H9 (cell line): ENCODE measurements around the gene CLK4. TPM values are rescaled to one million over a fixed set of nuclear protein-coding genes. Genes with fewer than 3 reads are reported as not detected.

Experiments
- DNase-seq: peaks from one replicate; pipeline ENCODE4 v3.0.0-alpha.2; 2017
- H2AFZ ChIP-seq: one replicate; pipeline ENCODE4 v1.6.1; 2013; ENCODE audit warnings: mild to moderate bottlenecking, low read length, control low read depth, moderate library complexity
- H2AK5ac ChIP-seq: 2 replicates; pipeline ENCODE4 v1.6.1; 2013; ENCODE audit warnings: low read length, control low read depth, mixed read lengths; ENCODE audit not compliant: insufficient read length
- H2BK120ac ChIP-seq: one replicate; pipeline ENCODE4 v1.6.1; 2013; ENCODE audit warnings: low read depth, mild to moderate bottlenecking, low read length, control low read depth, inconsistent platforms; ENCODE audit not compliant: poor library complexity, severe bottlenecking
- H2BK12ac ChIP-seq: 2 replicates; pipeline ENCODE4 v1.6.1; 2013; ENCODE audit warnings: low read length, control low read depth, mixed read lengths, low read depth; ENCODE audit not compliant: insufficient read length
- H2BK15ac ChIP-seq: 2 replicates; pipeline ENCODE4 v1.6.1; 2013; ENCODE audit warnings: low read depth, low read length, control low read depth
- H2BK20ac ChIP-seq: one replicate; pipeline ENCODE4 v1.6.1; 2013; ENCODE audit warnings: low read depth, mild to moderate bottlenecking, low read length, control low read depth, inconsistent platforms; ENCODE audit not compliant: poor library complexity, severe bottlenecking
- H2BK5ac ChIP-seq: 2 replicates; pipeline ENCODE4 v1.6.1; 2013; ENCODE audit warnings: low read length, control low read depth, mixed read lengths; ENCODE audit not compliant: insufficient read length
- H3K14ac ChIP-seq: 2 replicates; pipeline ENCODE4 v1.6.1; 2013; ENCODE audit warnings: low read length, control low read depth; ENCODE audit not compliant: insufficient read depth
- H3K18ac ChIP-seq: 2 replicates; pipeline ENCODE4 v1.6.1; 2013; ENCODE audit warnings: low read depth, mild to moderate bottlenecking, mixed read lengths, low read length, control low read depth; ENCODE audit not compliant: insufficient read length
- H3K23ac ChIP-seq: 2 replicates; pipeline ENCODE4 v1.6.1; 2013; ENCODE audit warnings: low read length, control low read depth, mixed read lengths, low read depth; ENCODE audit not compliant: insufficient read length
- H3K23me2 ChIP-seq: 2 replicates; pipeline ENCODE4 v1.6.1; 2013; ENCODE audit warnings: low read depth, mild to moderate bottlenecking, mixed read lengths, low read length, control low read depth; ENCODE audit not compliant: insufficient read length, poor library complexity, severe bottlenecking
- H3K27ac ChIP-seq: 2 replicates; pipeline ENCODE4 v1.5.1; 2013; ENCODE audit warnings: low read length, control low read depth, mixed read lengths, low read depth; ENCODE audit not compliant: insufficient read length
- H3K27me3 ChIP-seq: 2 replicates; pipeline ENCODE4 v1.6.1; 2013; ENCODE audit warnings: low read length, control low read depth, inconsistent platforms; ENCODE audit not compliant: insufficient read depth
- H3K4ac ChIP-seq: 2 replicates; pipeline ENCODE4 v1.6.1; 2013; ENCODE audit warnings: low read depth, mild to moderate bottlenecking, control low read depth, inconsistent platforms, low read length, moderate library complexity
- H3K4me1 ChIP-seq: 2 replicates; pipeline ENCODE4 v1.6.1; 2013; ENCODE audit warnings: low read length, control low read depth, inconsistent platforms; ENCODE audit not compliant: insufficient read depth
- H3K4me2 ChIP-seq: 2 replicates; pipeline ENCODE4 v1.6.1; 2013; ENCODE audit warnings: low read length, control low read depth, mixed read lengths; ENCODE audit not compliant: insufficient read length, insufficient read depth
- H3K56ac ChIP-seq: 2 replicates; pipeline ENCODE4 v1.6.1; 2013; ENCODE audit warnings: low read depth, mild to moderate bottlenecking, mixed read lengths, low read length, control low read depth; ENCODE audit not compliant: insufficient read length
- H3K79me1 ChIP-seq: 2 replicates; pipeline ENCODE4 v1.6.1; 2013; ENCODE audit warnings: low read depth, mild to moderate bottlenecking, moderate library complexity, low read length, control low read depth, inconsistent platforms; ENCODE audit not compliant: insufficient read depth, poor library complexity, severe bottlenecking
- H3K79me2 ChIP-seq: 2 replicates; pipeline ENCODE4 v1.6.1; 2013; ENCODE audit warnings: low read length, control low read depth, inconsistent platforms; ENCODE audit not compliant: insufficient read depth
- H3K9ac ChIP-seq: 2 replicates; pipeline ENCODE4 v1.6.1; 2013; ENCODE audit warnings: low read length, control low read depth, mixed read lengths; ENCODE audit not compliant: insufficient read length; ENCODE audit errors: extremely low read depth
- H3K9me3 ChIP-seq: one replicate; pipeline ENCODE4 v1.6.1; 2013; ENCODE audit warnings: low read depth, low read length, inconsistent platforms; ENCODE audit not compliant: control insufficient read depth
- H3T11ph ChIP-seq: one replicate; pipeline ENCODE4 v1.6.1; 2013; ENCODE audit warnings: mild to moderate bottlenecking, low read length, control low read depth, inconsistent platforms
- H4K20me1 ChIP-seq: one replicate; pipeline ENCODE4 v1.6.1; 2013; ENCODE audit not compliant: control insufficient read depth, insufficient read length, insufficient read depth
- H4K5ac ChIP-seq: 2 replicates; pipeline ENCODE4 v1.6.1; 2013; ENCODE audit warnings: low read depth, mild to moderate bottlenecking, mixed read lengths, low read length, control low read depth; ENCODE audit not compliant: insufficient read length
- H4K8ac ChIP-seq: replicated peaks from 2 replicates; pipeline ENCODE4 v1.6.1; 2013; ENCODE audit warnings: low read length, control low read depth, mixed read lengths, low read depth; ENCODE audit not compliant: insufficient read length
- H4K91ac ChIP-seq: 2 replicates; pipeline ENCODE4 v1.6.1; 2013; ENCODE audit warnings: low read depth, mild to moderate bottlenecking, moderate library complexity, mixed read lengths, low read length, control low read depth; ENCODE audit not compliant: insufficient read length
- H3K27ac Mint-ChIP-seq, 3 experiments: 2 replicates in 2 of 3; 3 replicates in 1 of 3; pipeline ENCODE4 v1.8.0; 2020 to 2021; ENCODE audit warnings: mixed read lengths in 3 of 3, mild to moderate bottlenecking in 1 of 3, moderate library complexity in 1 of 3
- H3K27me3 Mint-ChIP-seq: 2 replicates; pipeline ENCODE4 v1.8.0; 2021; ENCODE audit warnings: low read depth, mild to moderate bottlenecking, moderate library complexity, mixed read lengths
- H3K36me3 Mint-ChIP-seq, 3 experiments: 2 replicates in 2 of 3; 3 replicates in 1 of 3; pipeline ENCODE4 v1.8.0; 2020 to 2021; ENCODE audit warnings: low read depth in 3 of 3, mixed read lengths in 3 of 3; ENCODE audit not compliant: insufficient read depth in 1 of 3
- H3K4me1 Mint-ChIP-seq, 2 experiments: 2 replicates each; pipeline ENCODE4 v1.8.0; 2020; ENCODE audit warnings: mixed read lengths in 2 of 2
- H3K4me3 Mint-ChIP-seq, 2 experiments: 2 replicates in 1 of 2; 3 replicates in 1 of 2; pipeline ENCODE4 v1.8.0; 2020 to 2021; ENCODE audit warnings: mild to moderate bottlenecking in 2 of 2, mixed read lengths in 2 of 2, moderate library complexity in 1 of 2
- H3K9me3 Mint-ChIP-seq, 2 experiments: 2 replicates in 1 of 2; 3 replicates in 1 of 2; pipeline ENCODE4 v1.8.0; 2020; ENCODE audit warnings: mild to moderate bottlenecking in 2 of 2, mixed read lengths in 2 of 2, moderate library complexity in 1 of 2
- CTCF ChIP-seq: fragments of 200-600 bp; sonication (generic); conservative IDR thresholded peaks from 3 replicates; pipeline ENCODE4 v1.8.0; 2021; ENCODE audit warnings: antibody characterized with exemption, mild to moderate bottlenecking
- WGBS: extraction: QIAGEN DNeasy Blood & Tissue Kit; methylation state at CpG from one replicate; pipeline ENCODE4 v1.1.7; 2013; ENCODE audit warnings: missing lambda C conversion rate, low lambda C conversion rate, mixed read lengths; ENCODE audit not compliant: insufficient read length; ENCODE audit errors: extremely low coverage; 5-methylcytosine and 5-hydroxymethylcytosine counted together
- total RNA-seq: library from RNA; stranded (reverse); gene quantifications from 2 replicates; pipeline ENCODE4 v1.2.1, GENCODE V29; 2021

Gene CLK4
- total RNA-seq, 1 experiment from 2014 or later = 12.5 TPM

- no peak overlapping the region for H2AFZ ChIP-seq
Measured at GRCh38 chr5:178637356-178638074, 10.7 kb upstream of the CLK4 start.

More at GRCh38 chr5:178637356-178638074, 10.7 kb upstream of the CLK4 start:
- no peak overlapping the region for H2BK20ac ChIP-seq
- no peaks in the 10 kb centered on the region for H3K27me3 ChIP-seq
- H4K20me1 ChIP-seq = no peaks in the 10 kb centered on the region
- H3K27ac ChIP-seq = no peak overlapping the region
- no peak overlapping the region for H3K56ac ChIP-seq
- no peak overlapping the region for H2BK15ac ChIP-seq
- no peak for TF ChIP-seq CTCF
- Mint-ChIP-seq H3K4me1 (no peaks in the 10 kb centered on the region; a peak in 1 of 4 replicates), H3K36me3 (no peaks in the 10 kb centered on the region; a peak in 1 of 7 replicates), H3K4me3 (no peak overlapping the region), H3K9me3 (peaks cover 3 to 13% of the 10 kb centered on the region in 2 experiments; a peak in 4 of 5 replicates), H3K27me3 (peaks cover 28% of the 10 kb centered on the region), H3K27ac (no peak overlapping the region; a peak in 1 of 7 replicates)
- H4K91ac ChIP-seq = no peak overlapping the region
- no peak overlapping the region for H3K23ac ChIP-seq
- H3K9ac ChIP-seq = no peak overlapping the region
- no CpG with 5 or more reads among the region's 9 CpGs for WGBS
- no peaks in the 10 kb centered on the region for H3K79me1 ChIP-seq
- no peaks in the 10 kb centered on the region for H3K9me3 ChIP-seq
- H3K23me2 ChIP-seq = no peaks in the 10 kb centered on the region
- no peak overlapping the region for H2AK5ac ChIP-seq
- H3K18ac ChIP-seq = no peak overlapping the region
- no peak overlapping the region for H3K14ac ChIP-seq
- H3K4me1 ChIP-seq = no peaks in the 10 kb centered on the region
- no peak overlapping the region for H4K8ac ChIP-seq
- H4K5ac ChIP-seq = no peak overlapping the region
- H3T11ph ChIP-seq = no peak overlapping the region
- no peaks in the 10 kb centered on the region for H3K79me2 ChIP-seq
- H2BK5ac ChIP-seq = no peak overlapping the region
- H3K4me2 ChIP-seq = no peak overlapping the region
- H2BK12ac ChIP-seq = no peak overlapping the region
- no peak overlapping the region for H3K4ac ChIP-seq
- no peak overlapping the region for H2BK120ac ChIP-seq
- no peak for DNase-seq
